ENCODE data around the gene BCORL1. TPM values are rescaled to one million over a fixed set of nuclear protein-coding genes. Genes with fewer than 3 reads are reported as not detected.

Gene BCORL1
- polyA plus RNA-seq, 4 donors: 14.4 to 24.8 (median 18.4) TPM

DNA sequence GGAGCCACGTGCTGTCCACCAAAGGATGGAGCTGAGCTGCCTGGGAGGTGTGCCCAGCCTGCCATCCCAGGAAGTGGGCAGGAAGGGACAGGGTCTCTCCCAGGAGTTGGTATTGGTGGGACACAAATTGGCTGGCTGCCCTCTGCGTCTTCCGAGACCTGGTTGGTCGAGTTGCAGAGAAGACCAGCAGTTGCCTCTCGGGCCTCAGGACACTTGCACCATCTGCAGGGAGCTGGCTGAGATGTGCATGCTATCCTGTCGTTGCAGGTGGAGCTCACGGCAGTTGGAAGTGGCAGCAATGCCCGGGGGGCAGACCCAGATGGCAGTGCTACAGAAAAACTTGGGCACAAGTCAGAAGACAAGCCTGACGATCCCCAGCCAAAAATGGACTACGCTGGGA is 30.2 kb downstream of the BCORL1 start:
- DNase-seq (ENCODE audit: low read depth in 4 of 4, low spot score in 2 of 4): no peak

GRCh38 chrX:130013661-130014060 is 31.2 kb downstream of the BCORL1 start:
- no peak for DNase-seq (ENCODE audit: low read depth in 4 of 4, low spot score in 2 of 4)

- DNase-seq (ENCODE audit: low read depth in 4 of 4, low spot score in 2 of 4): no peak
These were observed 31.9 kb downstream of the BCORL1 start for GRCh38 chrX:130014356-130014755.

- no peak for DNase-seq (ENCODE audit: low read depth in 4 of 4, low spot score in 2 of 4)
These were observed 32.3 kb downstream of the BCORL1 start for GRCh38 chrX:130014770-130015169.

DNA sequence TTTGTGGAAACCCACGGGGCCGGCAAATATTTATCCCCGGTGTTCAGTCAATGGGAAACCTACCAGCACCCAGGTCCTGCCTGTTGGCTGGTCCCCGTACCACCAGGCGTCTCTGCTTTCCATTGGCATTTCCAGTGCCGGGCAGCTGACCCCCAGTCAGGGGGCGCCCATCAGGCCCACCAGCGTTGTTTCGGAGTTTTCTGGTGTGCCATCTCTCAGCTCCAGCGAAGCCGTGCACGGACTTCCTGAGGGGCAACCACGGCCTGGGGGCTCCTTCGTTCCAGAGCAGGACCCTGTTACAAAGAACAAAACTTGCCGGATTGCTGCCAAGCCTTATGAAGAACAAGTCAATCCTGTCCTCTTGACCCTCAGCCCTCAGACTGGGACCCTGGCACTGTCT is 32.7 kb downstream of the BCORL1 start:
- no peak for DNase-seq (ENCODE audit: low read depth in 4 of 4, low spot score in 2 of 4)

DNA sequence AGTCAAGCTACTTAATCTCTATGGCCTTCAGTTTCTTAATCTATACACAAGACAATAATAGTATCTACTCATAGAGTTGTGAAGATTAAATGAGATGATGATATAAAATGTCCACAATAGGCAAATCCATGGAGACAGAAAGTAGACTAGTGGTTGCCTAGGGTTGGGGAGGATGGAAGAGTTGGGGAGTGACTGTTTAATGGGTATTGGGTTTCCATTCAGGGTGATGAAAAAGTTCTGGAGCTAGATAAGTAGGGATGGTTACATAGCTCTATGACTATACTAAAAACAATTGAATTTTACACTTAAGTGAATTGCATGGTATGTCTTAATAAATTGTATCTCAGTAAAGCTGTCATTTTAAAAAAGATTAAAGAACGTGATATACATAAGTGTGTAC is 35.7 kb downstream of the BCORL1 start:
- no peak for DNase-seq (ENCODE audit: low read depth in 4 of 4, low spot score in 2 of 4)

DNA sequence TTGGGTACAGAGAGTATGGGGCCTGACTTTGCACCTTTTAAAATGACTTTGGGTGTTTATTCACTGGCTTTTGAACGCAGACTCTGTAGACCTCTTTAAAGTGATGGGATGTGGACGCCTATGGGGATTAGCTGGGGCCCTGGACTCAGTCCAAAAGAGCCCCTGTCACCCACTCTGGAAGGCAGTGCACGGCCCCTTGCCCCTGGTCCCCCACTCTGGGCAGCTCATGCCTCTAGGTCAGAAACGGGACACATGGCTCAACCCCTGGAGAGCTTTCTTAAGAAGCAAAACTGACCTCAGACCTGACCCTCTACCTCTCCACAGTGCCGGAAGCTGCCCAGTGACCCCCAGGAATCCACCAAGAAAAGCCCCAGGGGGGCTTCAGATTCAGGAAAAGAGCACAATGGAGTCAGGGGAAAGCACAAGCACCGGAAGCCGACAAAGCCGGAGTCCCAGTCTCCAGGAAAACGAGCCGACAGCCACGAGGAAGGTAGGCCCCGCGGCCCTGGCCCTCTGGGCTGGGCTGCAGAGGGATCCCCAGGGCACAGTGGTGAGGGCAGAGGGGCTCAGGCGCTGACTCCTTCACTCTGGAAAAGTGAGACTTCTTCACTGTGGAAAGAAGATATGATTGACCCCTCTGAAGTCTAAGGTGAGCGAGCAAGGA is 38.4 kb downstream of the BCORL1 start:
- DNase-seq (ENCODE audit: low read depth in 4 of 4, low spot score in 2 of 4): no peak

- peak in 3 of 4 donors; percentile 15 to 50 (median 41) for DNase-seq (ENCODE audit: low read depth in 4 of 4, low spot score in 2 of 4)
These were observed 41.7 kb downstream of the BCORL1 start for GRCh38 chrX:130024127-130024526.

GRCh38 chrX:130025256-130025655 is 42.8 kb downstream of the BCORL1 start:
- DNase-seq (ENCODE audit: low read depth in 4 of 4, low spot score in 2 of 4): no peak

DNA sequence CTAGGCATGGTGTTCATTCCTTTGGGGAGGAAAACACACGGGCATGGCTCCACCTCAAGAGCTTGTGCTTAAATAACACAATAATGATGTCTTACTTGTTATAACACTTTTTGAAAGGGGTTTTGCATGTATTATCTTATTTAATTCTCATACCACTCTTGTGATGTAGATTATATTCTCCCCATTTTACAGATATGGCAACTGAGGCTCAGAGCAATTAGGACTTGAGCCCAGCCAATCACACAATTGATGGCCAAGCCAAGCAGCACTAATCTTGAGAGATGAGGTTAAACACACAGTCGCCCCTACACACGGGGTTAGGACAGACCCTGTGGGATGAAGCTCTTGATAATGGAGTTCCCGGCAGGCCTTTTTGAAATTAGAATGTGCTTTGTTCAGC is 45.1 kb downstream of the BCORL1 start:
- no peak for DNase-seq (ENCODE audit: low read depth in 4 of 4, low spot score in 2 of 4)

GRCh38 chrX:130028196-130028595 is 45.8 kb downstream of the BCORL1 start:
- no peak for DNase-seq (ENCODE audit: low read depth in 4 of 4, low spot score in 2 of 4)

GRCh38 chrX:130030826-130031225 is 48.4 kb downstream of the BCORL1 start:
- no peak for DNase-seq (ENCODE audit: low read depth in 4 of 4, low spot score in 2 of 4)

GRCh38 chrX:130032552-130032951 is 50.1 kb downstream of the BCORL1 start:
- DNase-seq (ENCODE audit: low read depth in 4 of 4, low spot score in 2 of 4): no peak

DNA sequence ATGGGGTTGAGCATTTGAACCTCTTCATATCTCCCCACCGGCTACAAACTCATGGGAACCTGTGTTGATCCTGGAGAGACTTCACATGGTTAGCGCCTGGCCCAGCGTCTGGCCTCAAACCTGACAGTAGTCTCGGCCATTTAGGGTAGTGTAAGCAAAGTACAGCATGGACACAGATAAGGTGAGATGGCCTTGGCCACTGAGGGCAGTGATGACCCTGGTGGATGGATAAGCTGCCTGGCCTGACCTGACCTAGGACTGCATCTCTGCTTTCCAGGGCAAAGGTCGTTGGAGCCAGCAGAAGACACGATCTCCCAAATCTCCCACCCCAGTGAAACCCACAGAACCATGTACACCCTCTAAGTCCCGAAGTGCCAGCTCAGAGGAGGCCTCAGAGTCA is 51.7 kb downstream of the BCORL1 start:
- DNase-seq (ENCODE audit: low read depth in 4 of 4, low spot score in 2 of 4): no peak

GRCh38 chrX:130039847-130040246 is 57.4 kb downstream of the BCORL1 start:
- no peak for DNase-seq (ENCODE audit: low read depth in 4 of 4, low spot score in 2 of 4)

- DNase-seq (ENCODE audit: low read depth in 4 of 4, low spot score in 2 of 4): no peak
These were observed 65.0 kb downstream of the BCORL1 start for GRCh38 chrX:130047416-130047815.

- no peak for DNase-seq (ENCODE audit: low read depth in 4 of 4, low spot score in 2 of 4)
These were observed 66.3 kb downstream of the BCORL1 start for GRCh38 chrX:130048686-130049222.

- DNase-seq (ENCODE audit: low read depth in 4 of 4, low spot score in 2 of 4): no peak
These were observed 67.4 kb downstream of the BCORL1 start for GRCh38 chrX:130049821-130050220.

DNA sequence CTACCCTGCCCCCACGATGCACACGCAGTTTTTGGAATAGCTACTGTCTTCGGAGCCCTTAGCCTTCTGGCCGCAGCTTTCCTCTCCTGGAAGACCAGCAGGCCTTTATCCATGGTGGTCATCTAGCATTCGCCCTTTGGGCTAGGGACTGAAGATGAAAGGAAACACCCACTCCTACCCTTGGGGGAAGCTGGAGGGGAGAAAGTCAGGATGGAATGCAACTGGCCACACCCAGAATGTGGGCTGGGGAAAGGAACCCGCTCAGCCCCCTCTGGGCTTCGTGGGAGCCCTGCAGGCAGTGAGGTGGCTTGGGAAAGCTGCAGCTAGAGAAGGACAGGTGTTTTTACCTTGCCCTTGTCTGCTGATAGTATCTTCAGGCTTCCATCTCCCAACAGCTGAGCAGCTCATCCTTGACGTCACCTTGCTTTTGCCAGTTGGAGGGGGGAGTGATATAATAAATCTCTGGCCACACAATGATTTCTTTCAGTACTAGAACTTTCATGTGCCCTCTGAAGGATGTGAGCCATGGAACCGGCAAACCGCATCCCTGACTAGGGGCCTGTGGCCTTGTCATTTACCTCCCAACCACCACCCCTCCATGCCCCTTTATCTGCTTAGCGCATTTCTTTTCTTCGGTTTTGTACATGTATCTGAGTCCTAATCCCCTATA is 68.9 kb downstream of the BCORL1 start:
- DNase-seq (ENCODE audit: low read depth in 4 of 4, low spot score in 2 of 4): no peak

DNA sequence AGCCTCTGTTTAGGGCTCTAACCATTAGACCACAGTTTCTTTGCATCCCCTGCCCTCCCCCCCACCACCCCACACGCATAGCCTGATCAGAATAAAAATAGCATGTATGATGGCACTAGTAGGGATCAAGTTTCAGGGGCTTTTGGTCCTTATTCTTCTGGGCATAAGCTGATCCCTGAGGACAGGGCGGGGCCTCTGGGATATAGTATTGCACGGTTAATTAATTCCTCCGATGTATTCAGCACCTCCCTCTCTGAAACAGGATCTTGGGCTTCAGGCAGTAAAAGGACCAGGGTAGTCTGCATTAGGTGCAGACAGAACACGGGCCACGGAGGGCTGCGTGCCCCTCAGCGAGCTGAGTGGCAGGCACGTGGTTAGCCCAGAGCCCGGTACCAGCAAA is 70.8 kb downstream of the BCORL1 start:
- DNase-seq (ENCODE audit: low read depth in 4 of 4, low spot score in 2 of 4): no peak

- no peak for DNase-seq (ENCODE audit: low read depth in 4 of 4, low spot score in 2 of 4)
These were observed 72.7 kb downstream of the BCORL1 start for GRCh38 chrX:130055103-130055502.

DNA sequence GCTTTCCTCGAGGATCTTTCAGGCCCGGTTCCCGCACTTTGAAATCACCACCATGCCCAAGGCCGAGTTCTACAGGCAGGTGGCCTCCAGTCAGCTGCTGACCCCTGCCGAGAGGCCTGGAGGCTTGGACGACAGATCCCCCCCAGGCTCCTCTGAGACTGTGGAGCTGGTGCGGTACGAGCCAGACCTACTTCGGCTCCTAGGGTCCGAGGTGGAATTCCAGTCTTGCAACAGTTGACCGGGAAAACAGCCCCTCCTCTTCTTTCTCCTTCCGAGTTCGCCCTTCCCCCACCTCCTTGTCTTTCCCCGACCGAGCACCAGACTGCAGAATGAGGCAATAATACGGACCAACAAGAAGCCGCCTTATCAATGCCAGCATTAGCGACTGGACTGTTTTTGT is 73.5 kb downstream of the BCORL1 start:
- DNase-seq (ENCODE audit: low read depth in 4 of 4, low spot score in 2 of 4): no peak

All from left renal cortex interstitium (tissue), 4 donors.